Measurements from ENCODE around the gene RMND5B. TPM values are rescaled to one million over a fixed set of nuclear protein-coding genes. Genes with fewer than 3 reads are reported as not detected.

RMND5B gene
- total RNA-seq, 2 donors from 2014 or later = 25.7 to 49.8 TPM

- Histone ChIP-seq H3K9me3 (no peaks in the 10 kb centered on the region), H3K27me3 (no peaks in the 10 kb centered on the region), H3K4me3 (no peak overlapping the region), H3K36me3 (replicated peaks in 1 of 2; ENCODE audit: insufficient read depth in 1 of 2, low read depth in 2 of 2) (peaks cover 8 to 47% of the 10 kb centered on the region in 2 donors), H3K4me1 (peaks cover 2% of the 10 kb centered on the region), H3K27ac (no peak overlapping the region)
- ATAC-seq (peak; percentile 85), DNase-seq (peak; percentile 81 to 88 (median 82))
- TF ChIP-seq POLR2A (IDR thresholded peaks at IDR 0.05) = no peak
- TF ChIP-seq, protein P1, sequence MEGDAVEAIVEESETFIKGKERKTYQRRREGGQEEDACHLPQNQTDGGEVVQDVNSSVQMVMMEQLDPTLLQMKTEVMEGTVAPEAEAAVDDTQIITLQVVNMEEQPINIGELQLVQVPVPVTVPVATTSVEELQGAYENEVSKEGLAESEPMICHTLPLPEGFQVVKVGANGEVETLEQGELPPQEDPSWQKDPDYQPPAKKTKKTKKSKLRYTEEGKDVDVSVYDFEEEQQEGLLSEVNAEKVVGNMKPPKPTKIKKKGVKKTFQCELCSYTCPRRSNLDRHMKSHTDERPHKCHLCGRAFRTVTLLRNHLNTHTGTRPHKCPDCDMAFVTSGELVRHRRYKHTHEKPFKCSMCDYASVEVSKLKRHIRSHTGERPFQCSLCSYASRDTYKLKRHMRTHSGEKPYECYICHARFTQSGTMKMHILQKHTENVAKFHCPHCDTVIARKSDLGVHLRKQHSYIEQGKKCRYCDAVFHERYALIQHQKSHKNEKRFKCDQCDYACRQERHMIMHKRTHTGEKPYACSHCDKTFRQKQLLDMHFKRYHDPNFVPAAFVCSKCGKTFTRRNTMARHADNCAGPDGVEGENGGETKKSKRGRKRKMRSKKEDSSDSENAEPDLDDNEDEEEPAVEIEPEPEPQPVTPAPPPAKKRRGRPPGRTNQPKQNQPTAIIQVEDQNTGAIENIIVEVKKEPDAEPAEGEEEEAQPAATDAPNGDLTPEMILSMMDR (IDR thresholded peaks at IDR 0.05) = peak; percentile 51 to 75 (median 71)
- WGBS, 2 donors = 51 to 58% methylated on average over 6 to 14 of the region's 14 CpGs
- intact Hi-C loops (cut with DNase I) = no loop called here
Observed at GRCh38 chr5:178145965-178146820, 15.4 kb downstream of the RMND5B start.

DNA sequence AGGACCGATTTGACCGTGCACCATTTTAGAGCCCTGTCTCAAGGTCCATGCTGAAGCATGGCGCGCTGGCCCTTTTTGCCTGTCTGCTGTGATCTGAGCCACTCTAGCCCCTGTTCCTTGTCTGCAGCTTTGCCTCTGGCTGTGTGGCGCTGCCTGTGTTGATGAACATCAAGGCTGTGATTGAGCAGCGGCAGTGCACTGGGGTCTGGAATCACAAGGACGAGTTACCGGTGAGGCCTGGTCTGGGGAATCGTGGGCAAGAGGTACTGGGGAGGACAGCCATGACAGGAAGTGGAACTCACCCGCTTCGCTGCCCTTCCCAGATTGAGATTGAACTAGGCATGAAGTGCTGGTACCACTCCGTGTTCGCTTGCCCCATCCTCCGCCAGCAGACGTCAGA, 16.6 kb downstream of the RMND5B start:
- TF ChIP-seq, protein P1 (IDR thresholded peaks at IDR 0.05) = no peak
- TF ChIP-seq POLR2A (IDR thresholded peaks at IDR 0.05) = no peak
- Histone ChIP-seq H3K4me1 (peaks cover 13% of the 10 kb centered on the region), H3K36me3 (replicated peaks in 1 of 2; ENCODE audit: insufficient read depth in 1 of 2, low read depth in 2 of 2) (peaks cover 8 to 43% of the 10 kb centered on the region in 2 donors), H3K27ac (no peak overlapping the region), H3K4me3 (no peak overlapping the region), H3K9me3 (no peaks in the 10 kb centered on the region), H3K27me3 (no peaks in the 10 kb centered on the region)
- intact Hi-C loops (cut with DNase I) = no loop called here
- DNase-seq (no peak), ATAC-seq (no peak)
- 84 to 87% methylated on average over 12 to 14 of the region's 15 CpGs for WGBS, 2 donors

DNA sequence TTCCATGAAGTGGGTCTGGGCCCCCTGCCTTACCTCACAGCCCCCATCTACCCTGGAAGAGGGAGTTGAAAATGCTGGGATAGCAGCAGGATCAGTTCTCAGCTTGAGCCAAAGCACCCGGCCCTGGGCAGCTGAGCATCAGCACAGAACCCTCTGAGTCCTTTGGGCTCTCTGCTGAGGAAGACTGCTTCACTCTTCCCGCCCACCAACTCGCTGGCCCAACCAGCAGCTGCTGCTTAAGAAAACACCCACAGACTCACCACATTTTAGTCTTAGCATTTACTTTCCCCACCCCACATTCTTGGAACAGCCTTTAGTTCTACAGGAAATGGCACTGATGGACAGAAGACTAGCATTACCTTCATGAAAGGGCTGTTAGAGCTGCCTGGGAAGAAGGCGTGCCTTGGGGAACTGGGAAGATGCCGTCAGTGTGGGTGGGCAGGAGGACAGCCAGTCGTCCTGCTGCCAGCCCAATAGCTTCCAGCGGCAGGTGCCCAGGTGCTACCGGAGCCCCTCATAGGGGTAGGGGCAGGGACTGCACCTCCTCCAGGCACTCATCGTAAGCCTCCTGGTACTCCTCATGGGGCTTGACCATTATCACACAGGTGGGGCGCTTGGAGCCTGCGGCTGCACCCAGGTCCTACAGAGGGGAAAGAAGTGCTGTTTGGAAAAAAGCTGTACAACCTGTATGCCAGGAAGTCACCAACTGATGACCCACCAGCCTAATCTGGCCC, 18.6 kb downstream of the RMND5B start:
- H3K9me3 ChIP-seq = no peaks in the 10 kb centered on the region
- peaks cover 8 to 32% of the 10 kb centered on the region in 2 donors for H3K36me3 ChIP-seq (replicated peaks in 1 of 2; ENCODE audit: insufficient read depth in 1 of 2, low read depth in 2 of 2)
- H3K4me3 ChIP-seq = no peak overlapping the region
- TF ChIP-seq POLR2A (IDR thresholded peaks at IDR 0.05) = no peak
- TF ChIP-seq, protein P1 (IDR thresholded peaks at IDR 0.05) = no peak
- WGBS, 2 donors = 81 to 83% methylated on average over 9 to 10 of the region's 11 CpGs
- H3K4me1 ChIP-seq = peaks cover 26% of the 10 kb centered on the region
- H3K27me3 ChIP-seq = no peaks in the 10 kb centered on the region
- intact Hi-C loops (cut with DNase I) = no loop called here
- no peak for DNase-seq
- ATAC-seq = no peak
- no peak overlapping the region for H3K27ac ChIP-seq

GRCh38 chr5:178150977-178151734, 20.3 kb downstream of the RMND5B start:
- ATAC-seq (no peak), DNase-seq (no peak)
- TF ChIP-seq, protein P1 (IDR thresholded peaks at IDR 0.05) = no peak
- TF ChIP-seq POLR2A (IDR thresholded peaks at IDR 0.05) = no peak
- Histone ChIP-seq H3K4me1 (peaks cover 29% of the 10 kb centered on the region), H3K27me3 (no peaks in the 10 kb centered on the region), H3K36me3 (replicated peaks in 1 of 2; ENCODE audit: insufficient read depth in 1 of 2, low read depth in 2 of 2) (peaks cover 8 to 32% of the 10 kb centered on the region in 2 donors), H3K9me3 (no peaks in the 10 kb centered on the region), H3K27ac (no peak overlapping the region), H3K4me3 (no peak overlapping the region)
- 62 to 65% methylated on average over 11 of the region's 11 CpGs for WGBS, 2 donors
- intact Hi-C loops (cut with DNase I) = no loop called here

Data from body of pancreas (tissue), 4 donors.